Measurements from ENCODE around the gene PCP2. TPM values are rescaled to one million over a fixed set of nuclear protein-coding genes. Genes with fewer than 3 reads are reported as not detected.

The PCP2 gene
- total and polyA plus RNA-seq, 2 of the 8 experiments (the other 6 are each of a cell fraction or from before 2014, with no cell fraction given): not detected

GRCh38 chr19:7627166-7627565 is 6.4 kb downstream of the PCP2 start (continued):
- no peak for TF ChIP-seq HDAC2 (IDR thresholded peaks at IDR 0.05; ENCODE audit: borderline replicate concordance in 1 of 2, low read depth in 2 of 2, low read length in 2 of 2)
